Activated T-helper 1 cell treated with anti-CD3 and anti-CD28 coated beads, Interleukin-12 subunit alpha, Interleukin-12 subunit beta, Interleukin-2, Interleukin-4 antibody, amounts not matched to agents 30 ng/mL and 10 ng/mL and 1 ng/mL, durations not matched to agents 14 hours and 24 hours and 36 hours (primary cell): ENCODE measurements around the gene BRME1. TPM values are rescaled to one million over a fixed set of nuclear protein-coding genes. Genes with fewer than 3 reads are reported as not detected.
A peak's percentile ranks its signal among the peaks of the same experiment; 100 is the strongest.

ENCODE experiments used
- DNase-seq: peaks from one replicate; pipeline ENCODE4 v3.0.0; 2021; ENCODE audit warnings: low spot score
- H3K27ac Mint-ChIP-seq: one replicate; pipeline ENCODE4 v1.8.0; 2021; ENCODE audit warnings: mild to moderate bottlenecking, mixed read lengths
- H3K27me3 Mint-ChIP-seq: one replicate; pipeline ENCODE4 v1.8.0; 2022; ENCODE audit warnings: mild to moderate bottlenecking, moderate library complexity, mixed read lengths; ENCODE audit not compliant: insufficient read depth
- H3K36me3 Mint-ChIP-seq: one replicate; pipeline ENCODE4 v1.8.0; 2021; ENCODE audit warnings: low read depth, mixed read lengths
- H3K4me1 Mint-ChIP-seq: one replicate; pipeline ENCODE4 v1.8.0; 2021; ENCODE audit warnings: low read depth, mixed read lengths
- H3K4me3 Mint-ChIP-seq: one replicate; pipeline ENCODE4 v1.8.0; 2021; ENCODE audit warnings: mild to moderate bottlenecking, moderate library complexity, mixed read lengths
- H3K9me3 Mint-ChIP-seq: one replicate; pipeline ENCODE4 v1.8.0; 2021; ENCODE audit warnings: mixed read lengths
- intact Hi-C: fragments of 100-400 bp; cut with micrococcal nuclease; formaldehyde crosslinking; loops from one replicate; pipeline ENCODE4 v1.15.1; 2024
- total RNA-seq: library from RNA; stranded (reverse); gene quantifications from 2 replicates; pipeline ENCODE4 v1.2.3, GENCODE V29; 2022

The BRME1 gene
- total RNA-seq, 1 donor from 2014 or later, result 16.6 TPM

DNA sequence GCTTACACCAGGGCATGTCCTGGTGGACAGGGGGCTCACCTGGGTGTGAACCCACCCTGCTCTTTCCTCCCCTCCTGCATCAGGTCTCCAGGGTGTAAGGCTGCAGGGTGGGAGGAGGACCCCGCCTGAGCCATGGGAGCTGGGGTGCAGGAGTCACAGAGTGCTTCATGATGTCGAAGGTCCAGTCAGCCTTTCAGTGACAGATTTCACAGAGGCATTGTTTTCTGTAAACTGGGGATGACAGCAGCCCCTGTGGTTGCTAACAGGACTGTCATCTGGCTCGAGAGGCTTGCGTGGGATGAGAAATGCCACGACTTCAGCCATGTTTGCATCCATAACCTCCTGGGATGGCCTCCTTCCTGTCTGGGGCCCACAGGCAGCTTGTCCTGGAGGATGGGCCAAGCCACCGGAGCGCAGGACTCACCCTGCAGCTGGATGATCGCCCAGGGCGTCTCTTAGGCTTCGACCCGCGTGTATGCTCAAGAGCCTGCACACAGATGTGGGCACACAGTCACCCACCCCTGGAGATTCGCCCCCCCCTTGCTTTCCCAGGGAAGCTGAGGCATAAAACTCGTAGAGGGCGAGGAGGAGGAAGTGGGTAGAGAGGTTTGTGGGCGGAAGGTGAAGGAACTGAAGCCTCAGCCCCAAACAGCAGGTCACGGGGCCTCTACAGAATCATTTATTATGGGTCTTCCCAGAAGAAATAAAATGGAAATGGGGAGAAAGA lies 24.1 kb downstream of the BRME1 start:
- H3K4me1 Mint-ChIP-seq, result peaks cover 27% of the 10 kb centered on the region

DNA sequence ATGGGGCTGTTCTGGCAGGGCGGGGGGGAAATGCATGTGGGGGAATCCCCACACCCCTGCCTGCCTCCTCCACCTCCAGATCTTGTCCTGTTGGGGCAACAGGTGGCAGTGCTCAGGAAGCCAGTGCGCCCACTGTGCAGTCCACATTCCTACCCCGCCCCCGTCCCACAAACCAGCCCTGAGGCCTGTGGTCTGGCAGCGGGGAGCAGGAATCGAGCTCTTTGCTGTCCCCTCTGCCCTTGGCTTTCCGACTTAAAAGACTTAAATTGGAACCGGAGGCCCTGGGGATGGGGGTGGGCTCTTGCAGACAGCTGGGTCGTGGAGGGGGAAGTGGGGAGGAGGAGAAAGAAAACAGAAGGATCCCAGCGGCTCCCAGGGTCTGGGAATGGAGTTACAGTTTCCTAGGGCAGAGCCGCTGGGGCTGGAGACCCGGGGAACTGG lies 24.6 kb downstream of the BRME1 start:
- Mint-ChIP-seq H3K4me1 (peaks cover 27% of the 10 kb centered on the region), H3K27ac (peak overlapping the region; percentile 89), H3K36me3 (no peaks in the 10 kb centered on the region), H3K27me3 (peaks cover 6% of the 10 kb centered on the region), H3K4me3 (peak overlapping the region; percentile 66), H3K9me3 (no peaks in the 10 kb centered on the region)
- intact Hi-C loops, result loop anchor here (2.0 to 10.0 kb wide), 4 partner anchors 314 to 606 kb away; partner anchors contain the start of gene DDX39A
- DNase-seq, result no peak

More for the DNA sequence above, 24.1 kb downstream of the BRME1 start:
- Mint-ChIP-seq H3K27me3 (peaks cover 6% of the 10 kb centered on the region), H3K36me3 (no peaks in the 10 kb centered on the region), H3K9me3 (no peaks in the 10 kb centered on the region), H3K4me3 (peak overlapping the region; percentile 66), H3K27ac (peak overlapping the region; percentile 89)
- DNase-seq, result peak; percentile 35
- intact Hi-C loops, result loop anchor here (2.0 to 10.0 kb wide), 4 partner anchors 313 to 605 kb away; partner anchors contain the start of gene DDX39A

DNA sequence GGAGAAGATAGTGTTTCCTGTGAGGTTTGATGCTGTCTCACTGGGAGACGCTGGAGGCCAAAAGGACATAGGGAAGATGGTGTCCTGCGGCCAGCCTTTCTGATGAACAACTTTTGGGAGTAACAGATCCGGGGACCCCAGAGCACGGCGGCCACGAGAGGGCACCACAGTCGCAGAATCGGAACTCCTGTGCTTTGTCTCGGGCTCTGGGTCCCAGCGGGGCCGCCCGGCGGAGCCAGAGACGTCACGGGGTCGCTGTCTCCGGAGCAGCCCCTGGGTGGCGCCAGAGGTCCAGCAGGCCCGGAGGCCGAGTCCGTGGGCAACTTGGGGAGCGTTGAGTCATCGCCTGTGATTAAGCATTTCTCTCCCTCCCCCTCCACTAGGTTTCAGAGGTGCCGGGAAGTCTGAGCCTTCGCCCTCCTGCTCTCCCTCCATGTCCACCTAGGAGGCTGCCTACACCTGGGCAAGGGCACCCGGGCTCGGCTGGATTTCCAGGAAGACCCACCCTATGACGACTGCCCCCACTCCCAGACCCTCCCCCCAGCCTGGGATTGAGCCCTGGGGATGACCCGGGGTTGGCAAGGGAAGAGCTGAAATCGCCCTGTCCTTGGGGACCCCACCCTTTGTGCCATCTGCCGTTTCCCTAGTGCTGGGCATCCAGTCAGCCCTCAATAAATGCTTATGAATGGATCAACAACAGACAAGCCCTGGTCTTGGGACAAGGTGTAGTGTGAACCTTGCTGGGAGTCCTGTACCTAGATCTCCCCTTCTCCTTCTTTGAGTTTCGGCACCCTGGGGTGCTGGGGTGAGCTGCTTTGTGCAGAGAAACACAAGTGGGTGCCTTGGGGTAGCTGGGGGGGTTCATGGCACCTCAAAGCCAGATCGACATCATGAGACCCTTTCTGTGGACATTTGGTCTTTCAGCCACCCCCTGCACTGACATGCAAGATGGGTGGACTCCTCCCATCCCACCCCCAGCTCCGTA lies 25.6 kb downstream of the BRME1 start:
- no peaks in the 10 kb centered on the region for H3K9me3 Mint-ChIP-seq
- H3K4me3 Mint-ChIP-seq, result peak overlapping the region; percentile 66
- DNase-seq, result peak; percentile 97
- peaks cover 10% of the 10 kb centered on the region for H3K27me3 Mint-ChIP-seq
- peak overlapping the region; percentile 89 for H3K27ac Mint-ChIP-seq
- intact Hi-C loops, result loop anchor here (1.0 to 10.0 kb wide), 14 partner anchors 26 to 607 kb away; partner anchors contain the start of genes ASF1B, BRME1, CC2D1A and DCAF15
- H3K36me3 Mint-ChIP-seq, result no peaks in the 10 kb centered on the region
- peaks cover 27% of the 10 kb centered on the region for H3K4me1 Mint-ChIP-seq

DNA sequence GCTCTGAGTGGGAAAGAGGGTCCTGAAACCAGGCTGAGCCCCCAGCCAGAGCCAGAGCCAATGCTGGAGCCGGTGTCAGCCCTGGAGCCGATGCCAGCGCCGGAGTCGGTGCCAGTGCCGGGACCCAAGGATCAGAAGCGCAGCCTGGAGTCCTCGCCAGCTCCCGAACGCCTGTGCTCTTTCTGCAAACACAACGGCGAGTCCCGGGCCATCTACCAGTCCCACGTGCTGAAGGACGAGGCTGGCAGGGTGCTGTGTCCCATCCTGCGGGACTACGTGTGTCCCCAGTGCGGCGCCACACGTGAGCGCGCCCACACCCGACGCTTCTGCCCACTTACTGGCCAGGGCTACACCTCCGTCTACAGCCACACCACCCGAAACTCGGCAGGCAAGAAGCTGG lies 28.6 kb downstream of the BRME1 start:
- no peak for DNase-seq
- H3K27ac Mint-ChIP-seq, result no peak overlapping the region
- intact Hi-C loops, result no loop called here
- no peaks in the 10 kb centered on the region for H3K36me3 Mint-ChIP-seq
- peaks cover 20% of the 10 kb centered on the region for H3K27me3 Mint-ChIP-seq
- H3K4me3 Mint-ChIP-seq, result no peak overlapping the region
- no peaks in the 10 kb centered on the region for H3K9me3 Mint-ChIP-seq
- peaks cover 21% of the 10 kb centered on the region for H3K4me1 Mint-ChIP-seq

DNA sequence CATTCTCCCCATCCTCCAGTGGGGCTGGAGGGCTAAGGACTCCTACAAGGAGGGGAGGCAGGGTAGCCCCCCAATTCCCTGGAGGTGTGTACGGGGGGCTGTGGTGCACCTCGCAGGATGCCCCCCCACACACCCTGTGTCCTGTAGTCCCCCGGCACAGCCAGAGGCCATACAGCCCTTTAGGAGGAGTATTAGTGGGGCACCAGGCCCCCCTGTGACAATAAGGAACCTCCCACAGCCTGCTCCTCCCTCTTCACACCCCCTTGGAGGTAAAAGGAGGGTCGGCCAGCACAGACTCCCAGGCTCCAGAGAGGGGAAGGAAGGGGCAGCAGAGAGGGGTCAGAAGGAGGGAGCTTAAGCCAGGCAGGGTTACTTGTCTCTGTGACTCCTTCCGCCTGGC lies 29.1 kb downstream of the BRME1 start, which contains the start of gene NANOS3:
Gene NANOS3 (plus strand): TSS at position 301 of the 400 bp plus-strand sequence. CDS start 115 bp downstream, outside the sequence.
- DNase-seq, result no peak
- H3K4me1 Mint-ChIP-seq, result peaks cover 16% of the 10 kb centered on the region
- H3K36me3 Mint-ChIP-seq, result no peaks in the 10 kb centered on the region
- no peak within 1 kb of the TSS for H3K4me3 Mint-ChIP-seq
- no peak within 1 kb of the TSS for H3K27ac Mint-ChIP-seq
- no peaks in the 10 kb centered on the region for H3K9me3 Mint-ChIP-seq
- peaks cover 22% of the 10 kb centered on the region for H3K27me3 Mint-ChIP-seq
- intact Hi-C loops, result no loop called here

DNA sequence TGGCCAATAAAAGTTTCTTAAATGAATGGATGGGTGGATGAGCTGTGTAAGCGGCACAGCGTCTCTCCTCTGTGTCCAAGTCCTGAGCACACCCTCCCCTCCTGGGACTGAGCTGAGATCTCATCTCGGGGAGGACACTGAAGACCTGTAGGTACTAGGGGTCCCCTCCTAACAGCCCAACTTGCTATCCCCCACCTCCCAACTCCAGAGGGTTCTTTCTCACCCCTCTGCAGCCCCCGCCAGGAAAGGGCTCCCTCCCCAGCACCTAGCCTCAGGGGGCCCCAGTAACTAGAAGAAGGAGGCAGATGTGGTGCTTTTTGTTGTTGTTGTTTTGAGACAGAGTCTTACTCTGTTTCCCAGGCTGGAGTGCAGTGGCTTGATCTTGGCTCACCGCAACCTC lies 30.1 kb downstream of the BRME1 start:
- no peaks in the 10 kb centered on the region for H3K36me3 Mint-ChIP-seq
- intact Hi-C loops, result no loop called here

DNA sequence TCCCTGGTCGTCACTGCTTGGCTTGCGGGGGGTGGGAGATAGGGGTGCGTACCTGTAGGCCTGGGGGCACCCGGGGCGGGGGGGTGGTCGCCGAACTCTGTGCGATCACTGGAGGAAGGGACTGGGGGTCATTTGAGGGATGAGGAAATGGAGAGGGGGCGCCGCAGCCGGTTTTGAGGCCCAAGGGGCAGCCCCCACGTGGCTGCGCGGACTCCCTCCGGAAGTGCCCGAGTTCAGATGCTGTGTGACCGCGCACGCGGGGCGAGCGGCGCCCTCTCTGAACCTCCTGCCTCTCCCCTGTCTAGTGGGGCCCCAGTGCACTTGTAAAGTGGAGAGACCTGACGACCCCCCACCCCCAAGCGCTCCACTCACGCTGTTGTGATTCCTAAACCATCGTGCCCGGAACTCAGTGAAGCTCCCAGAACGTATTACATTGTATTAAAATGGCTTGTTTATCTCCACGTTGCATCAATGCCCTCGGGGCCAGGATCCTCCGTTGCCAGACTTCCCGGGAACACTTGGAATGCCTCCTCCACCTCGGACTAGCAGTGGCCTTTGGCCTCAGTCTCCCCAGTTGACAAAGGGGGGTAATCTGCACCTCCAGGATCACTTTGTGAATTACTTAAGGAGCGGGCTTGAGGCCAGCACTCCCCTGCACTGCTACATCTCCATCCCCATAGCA lies 31.9 kb downstream of the BRME1 start:
- Mint-ChIP-seq H3K4me3 (no peak overlapping the region), H3K9me3 (no peaks in the 10 kb centered on the region), H3K27me3 (peaks cover 30% of the 10 kb centered on the region), H3K36me3 (no peaks in the 10 kb centered on the region), H3K27ac (no peak overlapping the region), H3K4me1 (peaks cover 4% of the 10 kb centered on the region)
- intact Hi-C loops, result no loop called here
- DNase-seq, result no peak

More for the DNA sequence above, 30.1 kb downstream of the BRME1 start:
- no peak for DNase-seq
- H3K4me1 Mint-ChIP-seq, result peaks cover 9% of the 10 kb centered on the region
- no peak overlapping the region for H3K4me3 Mint-ChIP-seq
- H3K9me3 Mint-ChIP-seq, result no peaks in the 10 kb centered on the region
- H3K27ac Mint-ChIP-seq, result no peak overlapping the region
- H3K27me3 Mint-ChIP-seq, result peaks cover 30% of the 10 kb centered on the region

DNA sequence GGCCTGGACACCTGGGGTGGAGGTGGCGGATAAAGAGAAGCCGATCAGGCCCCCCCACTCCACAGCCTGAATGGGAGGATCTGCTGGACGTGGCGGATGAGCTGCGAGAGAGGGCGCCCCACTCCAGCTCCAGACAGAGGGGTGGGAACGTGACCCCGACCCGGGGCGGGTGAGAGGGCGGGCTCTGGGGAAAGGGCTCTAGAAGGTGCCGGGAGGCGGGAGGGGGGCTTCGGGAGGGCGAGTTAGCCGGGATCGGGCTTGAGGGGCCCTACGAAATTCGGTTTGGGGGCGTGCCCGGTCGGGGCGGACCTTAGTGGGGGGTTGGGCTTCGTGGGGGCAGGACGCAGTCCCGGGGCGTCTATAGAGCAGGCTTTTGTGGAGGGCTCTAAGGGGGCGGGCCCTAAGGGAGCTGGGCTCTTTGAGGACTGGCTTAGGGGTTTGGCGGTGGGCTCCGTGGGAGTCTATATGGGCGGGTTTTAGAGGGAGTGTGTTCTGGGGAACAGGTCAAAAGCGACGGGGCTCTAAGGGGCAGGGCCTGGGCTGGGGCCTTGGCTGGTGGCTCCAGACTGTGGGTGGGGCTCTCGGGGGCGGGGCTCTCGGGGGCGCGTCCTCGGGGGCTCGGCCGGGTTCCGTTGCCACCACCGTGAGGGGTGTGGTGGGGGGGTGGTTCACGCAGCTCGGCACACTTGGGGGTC lies 33.1 kb downstream of the BRME1 start:
- Mint-ChIP-seq H3K9me3 (no peaks in the 10 kb centered on the region), H3K27ac (no peak overlapping the region), H3K27me3 (peaks cover 29% of the 10 kb centered on the region), H3K36me3 (no peaks in the 10 kb centered on the region), H3K4me1 (peaks cover 4% of the 10 kb centered on the region), H3K4me3 (peak overlapping the region; percentile 67)
- intact Hi-C loops, result no loop called here
- peak; percentile 33 for DNase-seq

DNA sequence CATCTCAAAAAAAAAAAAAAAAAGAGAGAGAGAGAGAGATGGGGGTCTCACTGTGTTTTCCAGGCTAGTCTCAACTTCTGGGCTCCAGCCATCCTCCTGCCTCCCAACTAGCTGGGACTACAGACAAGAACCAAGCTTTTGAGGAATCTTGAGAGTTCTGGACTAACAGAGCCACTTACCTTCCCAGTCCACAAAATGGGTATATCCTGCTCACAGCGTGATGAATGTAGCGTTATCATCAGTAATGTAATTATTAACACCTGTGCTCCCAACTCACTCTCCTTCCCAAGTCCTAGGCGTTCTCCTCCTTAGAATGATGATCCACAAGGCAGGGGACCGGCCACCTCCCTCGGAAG lies 33.6 kb downstream of the BRME1 start:
- H3K4me1 Mint-ChIP-seq, result peaks cover 4% of the 10 kb centered on the region
- peak overlapping the region; percentile 67 for H3K4me3 Mint-ChIP-seq
- intact Hi-C loops, result no loop called here
- no peaks in the 10 kb centered on the region for H3K9me3 Mint-ChIP-seq
- no peak overlapping the region for H3K27ac Mint-ChIP-seq
- no peak for DNase-seq
- H3K27me3 Mint-ChIP-seq, result peaks cover 34% of the 10 kb centered on the region
- no peaks in the 10 kb centered on the region for H3K36me3 Mint-ChIP-seq

DNA sequence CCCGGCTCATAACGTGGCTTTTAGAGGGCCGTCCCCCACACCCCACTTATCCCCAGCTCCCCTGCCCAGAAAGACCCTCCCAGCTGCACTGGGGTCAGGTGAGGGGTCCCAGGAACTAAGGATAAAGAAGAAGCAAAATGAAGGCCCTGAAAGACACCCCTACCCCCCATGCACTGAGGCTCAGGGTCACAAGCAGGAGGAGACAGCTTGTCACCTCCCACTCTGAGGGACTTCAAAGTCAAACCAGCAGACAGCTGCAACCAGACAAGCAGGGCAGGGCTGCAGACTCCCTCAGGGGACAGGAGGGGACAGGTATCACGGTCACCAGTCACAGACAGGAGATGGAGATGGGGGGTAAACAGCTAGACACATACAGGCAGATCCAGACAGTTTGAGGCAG lies 35.0 kb downstream of the BRME1 start:
- no peaks in the 10 kb centered on the region for H3K9me3 Mint-ChIP-seq
- peaks cover 1% of the 10 kb centered on the region for H3K36me3 Mint-ChIP-seq
- H3K4me1 Mint-ChIP-seq, result peaks cover 11% of the 10 kb centered on the region
- intact Hi-C loops, result no loop called here
- peaks cover 44% of the 10 kb centered on the region for H3K27me3 Mint-ChIP-seq
- H3K4me3 Mint-ChIP-seq, result peak overlapping the region; percentile 53
- no peak for DNase-seq
- no peak overlapping the region for H3K27ac Mint-ChIP-seq

DNA sequence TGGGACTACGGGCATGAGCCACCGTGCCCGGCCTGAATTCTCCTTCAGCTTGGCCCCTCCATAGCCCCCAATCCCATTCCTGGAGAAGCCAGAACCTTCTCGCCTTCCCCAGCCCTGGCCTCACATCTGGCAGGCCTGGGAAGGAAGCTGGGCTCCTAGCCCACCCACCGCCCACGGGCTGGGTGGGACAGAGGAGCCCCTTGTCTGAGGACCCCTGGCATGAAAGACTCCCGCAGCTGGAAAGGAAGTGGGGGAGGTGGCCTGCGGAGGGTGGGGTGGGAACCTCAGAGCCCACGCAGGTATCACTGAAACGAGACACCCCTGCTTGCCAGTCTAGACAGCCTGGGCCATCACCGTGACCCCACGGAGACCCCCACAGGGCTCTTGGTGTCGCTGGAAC lies 36.6 kb downstream of the BRME1 start:
- H3K4me1 Mint-ChIP-seq, result peaks cover 16% of the 10 kb centered on the region
- no peak overlapping the region for H3K4me3 Mint-ChIP-seq
- no peak overlapping the region for H3K27ac Mint-ChIP-seq
- intact Hi-C loops, result no loop called here
- H3K9me3 Mint-ChIP-seq, result no peaks in the 10 kb centered on the region
- DNase-seq, result no peak
- peaks cover 4% of the 10 kb centered on the region for H3K36me3 Mint-ChIP-seq
- H3K27me3 Mint-ChIP-seq, result peaks cover 41% of the 10 kb centered on the region

DNA sequence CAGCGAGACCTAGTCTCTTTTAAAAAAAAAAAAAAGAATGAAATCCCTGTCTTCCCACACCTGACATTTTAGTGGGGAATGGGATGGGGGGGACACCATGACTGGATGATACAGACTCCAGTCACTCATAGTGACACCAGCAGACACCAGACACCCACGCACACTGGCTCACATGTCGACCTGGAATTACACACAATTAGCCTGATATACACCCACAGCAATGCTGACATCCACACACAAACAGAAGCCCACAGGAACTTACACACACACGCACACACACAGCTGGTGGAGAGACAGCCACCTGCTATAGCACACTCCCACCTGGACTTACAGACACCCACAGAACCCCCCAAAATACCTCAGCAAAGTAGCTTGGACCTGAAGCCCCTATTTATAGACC lies 37.3 kb downstream of the BRME1 start:
- DNase-seq, result no peak
- H3K27me3 Mint-ChIP-seq, result peaks cover 43% of the 10 kb centered on the region
- H3K9me3 Mint-ChIP-seq, result no peaks in the 10 kb centered on the region
- intact Hi-C loops, result no loop called here
- H3K36me3 Mint-ChIP-seq, result peaks cover 5% of the 10 kb centered on the region
- peaks cover 21% of the 10 kb centered on the region for H3K4me1 Mint-ChIP-seq
- no peak overlapping the region for H3K4me3 Mint-ChIP-seq
- H3K27ac Mint-ChIP-seq, result no peak overlapping the region
